ENCODE data around the gene ANGPT4. TPM values are rescaled to one million over a fixed set of nuclear protein-coding genes. Genes with fewer than 3 reads are reported as not detected.

Gene ANGPT4
- total and polyA plus RNA-seq, 4 experiments from 2014 or later, result not detected

GRCh38 chr20:845941-846893 is 69.9 kb downstream of the ANGPT4 start:
- Histone ChIP-seq H3K36me3 (ENCODE audit: insufficient read depth, low read length) (no peaks in the 10 kb centered on the region), H3K4me1 (ENCODE audit: insufficient read depth, low read length) (peaks cover 73% of the 10 kb centered on the region), H3K27me3 (ENCODE audit: insufficient read depth, low read length) (no peaks in the 10 kb centered on the region), H3K27ac (ENCODE audit: low read depth, low read length) (peak overlapping the region; percentile 70), H3K9me3 (ENCODE audit: control insufficient read depth in 1 of 2, low read length in 2 of 2) (no peaks in the 10 kb centered on the region), H3K4me3 (ENCODE audit: low read length in 2 of 2) (peak overlapping the region; percentile 67 to 74)
- ChIA-PET POLR2A (ENCODE audit: partially characterized antibody) (interaction anchor here (0.7 to 6.5 kb wide), 10 partner anchors 8 to 110 kb away, joined by 3 to 130 read pairs (median 4); partner anchors contain the start of gene FAM110A), CTCF (ENCODE audit: partially characterized antibody) (interaction anchor here (1.0 to 3.2 kb wide), 8 partner anchors 8 to 111 kb away, joined by 3 to 20 read pairs (median 6); partner anchors contain the start of gene FAM110A)
- Mint-ChIP-seq H3K27ac (peak overlapping the region; percentile 91 to 98 (median 95)), H3K27me3 (no peaks in the 10 kb centered on the region), H3K4me3 (peak overlapping the region; percentile 86 to 96 (median 89)), H3K36me3 (peaks cover 8 to 11% of the 10 kb centered on the region in 2 donors), H3K9me3 (no peaks in the 10 kb centered on the region), H3K4me1 (peaks cover 31 to 69% (median 47%) of the 10 kb centered on the region in 4 donors)
- intact Hi-C loops (cut with micrococcal nuclease), result loop anchor here (10.0 kb wide), 2 partner anchors 549 to 619 kb away; partner anchors contain the start of genes FKBP1A and NSFL1C
- DNase-seq, result no peak

- Histone ChIP-seq H3K4me3 (ENCODE audit: low read length in 2 of 2) (peak overlapping the region; percentile 67 to 74), H3K4me1 (ENCODE audit: insufficient read depth, low read length) (peaks cover 70% of the 10 kb centered on the region), H3K9me3 (ENCODE audit: control insufficient read depth in 1 of 2, low read length in 2 of 2) (no peaks in the 10 kb centered on the region), H3K27ac (ENCODE audit: low read depth, low read length) (peak overlapping the region; percentile 70), H3K36me3 (ENCODE audit: insufficient read depth, low read length) (no peaks in the 10 kb centered on the region), H3K27me3 (ENCODE audit: insufficient read depth, low read length) (no peaks in the 10 kb centered on the region)
- peaks cover 28 to 63% (median 44%) of the 10 kb centered on the region in 4 donors for H3K4me1 Mint-ChIP-seq
- ChIA-PET POLR2A (ENCODE audit: partially characterized antibody) (interaction anchor here (0.6 to 6.5 kb wide), 3 partner anchors 11 to 68 kb away, joined by 3 to 130 read pairs (median 12); partner anchors contain the start of gene FAM110A), CTCF (ENCODE audit: partially characterized antibody) (interaction anchor here (1.0 kb wide), 1 partner anchor 12 kb away, joined by 7 read pairs; the partner anchor contains the start of gene FAM110A)
- H3K27ac Mint-ChIP-seq, result peak overlapping the region; percentile 91 to 98 (median 95)
- no peaks in the 10 kb centered on the region for H3K27me3 Mint-ChIP-seq
- intact Hi-C loops (cut with micrococcal nuclease), result loop anchor here (10.0 kb wide), 2 partner anchors 549 to 619 kb away; partner anchors contain the start of genes FKBP1A and NSFL1C
- H3K4me3 Mint-ChIP-seq, result peak overlapping the region; percentile 86 to 96 (median 89)
- DNase-seq, result no peak
- H3K36me3 Mint-ChIP-seq, result peaks cover under 1 to 11% of the 10 kb centered on the region in 2 donors
- no peaks in the 10 kb centered on the region for H3K9me3 Mint-ChIP-seq
Measured at GRCh38 chr20:845226-845868, 70.8 kb downstream of the ANGPT4 start.

- DNase-seq, result peak; percentile 81 to 96 (median 86)
- peaks cover 68% of the 10 kb centered on the region for H3K4me1 ChIP-seq (ENCODE audit: insufficient read depth, low read length)
- no peaks in the 10 kb centered on the region for H3K27me3 ChIP-seq (ENCODE audit: insufficient read depth, low read length)
- peaks cover 0 to 11% of the 10 kb centered on the region in 2 donors for H3K36me3 Mint-ChIP-seq
- H3K36me3 ChIP-seq (ENCODE audit: insufficient read depth, low read length), result no peaks in the 10 kb centered on the region
- H3K27me3 Mint-ChIP-seq, result no peaks in the 10 kb centered on the region
- peak overlapping the region; percentile 70 to 89 (median 83) for H3K27ac Mint-ChIP-seq
- peaks cover 27 to 62% (median 45%) of the 10 kb centered on the region in 4 donors for H3K4me1 Mint-ChIP-seq
- H3K4me3 ChIP-seq (ENCODE audit: low read length in 2 of 2), result peak overlapping the region; percentile 67 to 74
- H3K27ac ChIP-seq (ENCODE audit: low read depth, low read length), result peak overlapping the region; percentile 70
- ChIA-PET CTCF (ENCODE audit: partially characterized antibody) (interaction anchor here (1.0 to 2.0 kb wide), 2 partner anchors 11 to 12 kb away, joined by 7 to 16 read pairs; partner anchors contain the start of gene FAM110A), POLR2A (ENCODE audit: partially characterized antibody) (interaction anchor here (0.6 to 6.5 kb wide), 5 partner anchors 9 to 274 kb away, joined by 3 to 130 read pairs (median 7); partner anchors contain the start of genes FAM110A and PSMF1)
- intact Hi-C loops (cut with micrococcal nuclease), result loop anchor here (1.0 to 10.0 kb wide), 3 partner anchors 11 to 620 kb away; partner anchors contain the start of genes FAM110A, FKBP1A and NSFL1C
- H3K4me3 Mint-ChIP-seq, result peak overlapping the region; percentile 87 to 93 (median 90)
- no peaks in the 10 kb centered on the region for H3K9me3 Mint-ChIP-seq
- H3K9me3 ChIP-seq (ENCODE audit: control insufficient read depth in 1 of 2, low read length in 2 of 2), result no peaks in the 10 kb centered on the region
Measured at GRCh38 chr20:844473-845225, 71.5 kb downstream of the ANGPT4 start.

GRCh38 chr20:843912-844311 is 72.2 kb downstream of the ANGPT4 start:
- Mint-ChIP-seq H3K4me1 (peaks cover 27 to 68% (median 48%) of the 10 kb centered on the region in 4 donors), H3K36me3 (peaks cover 0 to 11% of the 10 kb centered on the region in 2 donors), H3K9me3 (no peaks in the 10 kb centered on the region), H3K27me3 (no peaks in the 10 kb centered on the region), H3K4me3 (peak overlapping the region in 6 of 8 donors; percentile 87 to 93 (median 90)), H3K27ac (peak overlapping the region; percentile 70 to 89 (median 83))
- peak overlapping the region; percentile 70 for H3K27ac ChIP-seq (ENCODE audit: low read depth, low read length)
- no peaks in the 10 kb centered on the region for H3K9me3 ChIP-seq (ENCODE audit: control insufficient read depth in 1 of 2, low read length in 2 of 2)
- peak in 1 of 5 donors; percentile 41 for DNase-seq
- intact Hi-C loops (cut with micrococcal nuclease), result loop anchor here (1.0 to 10.0 kb wide), 3 partner anchors 11 to 621 kb away; partner anchors contain the start of genes FAM110A, FKBP1A and NSFL1C
- CTCF ChIA-PET (ENCODE audit: partially characterized antibody), result interaction anchor here (2.0 kb wide), 1 partner anchor 11 kb away, joined by 16 read pairs; the partner anchor contains the start of gene FAM110A
- no peaks in the 10 kb centered on the region for H3K36me3 ChIP-seq (ENCODE audit: insufficient read depth, low read length)
- H3K4me1 ChIP-seq (ENCODE audit: insufficient read depth, low read length), result peaks cover 68% of the 10 kb centered on the region
- no peaks in the 10 kb centered on the region for H3K27me3 ChIP-seq (ENCODE audit: insufficient read depth, low read length)
- POLR2A ChIA-PET (ENCODE audit: partially characterized antibody), result interaction anchor here (1.0 to 6.5 kb wide), 3 partner anchors 10 to 275 kb away, joined by 3 to 130 read pairs (median 7); partner anchors contain the start of genes FAM110A and PSMF1
- peak overlapping the region in 1 of 2 donors; percentile 74 for H3K4me3 ChIP-seq (ENCODE audit: low read length in 2 of 2)

- Mint-ChIP-seq H3K9me3 (no peaks in the 10 kb centered on the region), H3K4me3 (peak overlapping the region in 2 of 8 donors; percentile 33 to 46), H3K27ac (peak overlapping the region in 3 of 7 donors; percentile 37 to 72 (median 55)), H3K4me1 (peaks cover 27 to 75% (median 49%) of the 10 kb centered on the region in 4 donors), H3K27me3 (no peaks in the 10 kb centered on the region), H3K36me3 (peaks cover 4 to 12% of the 10 kb centered on the region in 2 donors)
- Histone ChIP-seq H3K36me3 (ENCODE audit: insufficient read depth, low read length) (no peaks in the 10 kb centered on the region), H3K9me3 (ENCODE audit: control insufficient read depth in 1 of 2, low read length in 2 of 2) (no peaks in the 10 kb centered on the region), H3K4me3 (ENCODE audit: low read length in 2 of 2) (no peak overlapping the region), H3K4me1 (ENCODE audit: insufficient read depth, low read length) (peaks cover 65% of the 10 kb centered on the region), H3K27ac (ENCODE audit: low read depth, low read length) (no peak overlapping the region), H3K27me3 (ENCODE audit: insufficient read depth, low read length) (no peaks in the 10 kb centered on the region)
- ChIA-PET CTCF (ENCODE audit: partially characterized antibody) (interaction anchor here (2.0 kb wide), 1 partner anchor 10 kb away, joined by 16 read pairs; the partner anchor contains the start of gene FAM110A), POLR2A (ENCODE audit: partially characterized antibody) (interaction anchor here (1.0 to 6.5 kb wide), 2 partner anchors 9 kb away, joined by 3 to 130 read pairs; partner anchors contain the start of gene FAM110A)
- DNase-seq, result no peak
- intact Hi-C loops (cut with micrococcal nuclease), result loop anchor here (10.0 kb wide), 2 partner anchors 552 to 622 kb away; partner anchors contain the start of genes FKBP1A and NSFL1C
Measured at GRCh38 chr20:842547-842940, 73.6 kb downstream of the ANGPT4 start.
